Globus pallidus (tissue), 1 donor: Measurements from ENCODE around the gene SHMT2.

Source experiments
- DNase-seq: peaks from one replicate; pipeline ENCODE4 v3.0.0-alpha.2; 2015; ENCODE audit warnings: low spot score

The SHMT2 gene

GRCh38 chr12:57215065-57215464 lies 14.4 kb upstream of the SHMT2 start:
- DNase-seq: no peak

GRCh38 chr12:57215668-57216013 lies 13.9 kb upstream of the SHMT2 start:
- no peak for DNase-seq

DNA sequence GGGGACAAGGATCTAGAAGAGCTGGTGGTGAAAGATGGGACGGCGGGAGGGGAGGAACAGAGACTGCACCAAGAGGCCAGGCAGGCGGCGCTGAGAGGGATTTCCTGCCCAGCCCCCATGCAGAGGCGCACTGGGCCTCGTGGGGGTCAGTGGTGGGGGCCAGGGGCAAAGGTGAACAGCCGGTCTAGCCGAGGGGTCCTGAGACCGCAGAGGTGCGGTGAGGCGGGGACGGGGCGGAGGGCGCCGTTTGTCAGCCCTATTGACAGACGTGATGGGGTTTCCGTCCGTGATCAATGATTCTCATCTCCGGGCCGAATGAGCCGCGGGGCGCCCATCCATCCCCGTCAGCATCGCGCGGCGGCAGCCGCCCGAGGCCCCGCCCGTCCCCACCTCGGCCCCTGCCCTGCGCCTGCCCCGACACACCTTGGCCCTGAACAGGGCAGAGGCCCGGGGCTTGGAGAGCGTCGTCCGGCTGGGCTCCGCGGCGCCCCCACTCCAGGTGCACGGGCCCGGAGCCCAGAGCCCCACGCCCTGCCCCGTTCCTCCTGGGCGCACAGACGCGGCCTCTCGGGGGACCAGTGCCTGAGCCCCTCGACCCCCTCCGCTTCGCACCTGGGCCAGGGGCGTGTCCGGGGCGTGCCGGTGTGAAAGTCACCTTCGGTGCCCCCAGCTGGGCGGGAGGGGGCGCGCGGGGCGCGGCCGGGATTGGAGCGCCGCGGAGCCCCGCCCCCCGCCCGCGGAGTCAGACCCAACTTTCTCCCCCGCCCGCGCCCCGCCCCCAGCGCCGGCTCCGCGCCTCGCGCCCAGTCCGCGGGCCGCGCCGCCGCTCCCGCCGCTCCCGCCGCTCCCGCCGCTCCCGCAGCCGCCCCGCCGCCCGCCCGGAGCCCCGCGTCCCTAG lies 13.2 kb upstream of the SHMT2 start, which contains the start of gene NXPH4:
NXPH4 (plus strand) TSS at position 781 of the 898 bp plus-strand sequence. CDS start 176 bp downstream, outside the sequence.
- DNase-seq: no peak

- no peak for DNase-seq
Measured at GRCh38 chr12:57216921-57217879, 12.3 kb upstream of the SHMT2 start.

GRCh38 chr12:57218030-57218853 lies 11.3 kb upstream of the SHMT2 start:
- no peak for DNase-seq

GRCh38 chr12:57219205-57219992 lies 10.1 kb upstream of the SHMT2 start:
- no peak for DNase-seq

DNA sequence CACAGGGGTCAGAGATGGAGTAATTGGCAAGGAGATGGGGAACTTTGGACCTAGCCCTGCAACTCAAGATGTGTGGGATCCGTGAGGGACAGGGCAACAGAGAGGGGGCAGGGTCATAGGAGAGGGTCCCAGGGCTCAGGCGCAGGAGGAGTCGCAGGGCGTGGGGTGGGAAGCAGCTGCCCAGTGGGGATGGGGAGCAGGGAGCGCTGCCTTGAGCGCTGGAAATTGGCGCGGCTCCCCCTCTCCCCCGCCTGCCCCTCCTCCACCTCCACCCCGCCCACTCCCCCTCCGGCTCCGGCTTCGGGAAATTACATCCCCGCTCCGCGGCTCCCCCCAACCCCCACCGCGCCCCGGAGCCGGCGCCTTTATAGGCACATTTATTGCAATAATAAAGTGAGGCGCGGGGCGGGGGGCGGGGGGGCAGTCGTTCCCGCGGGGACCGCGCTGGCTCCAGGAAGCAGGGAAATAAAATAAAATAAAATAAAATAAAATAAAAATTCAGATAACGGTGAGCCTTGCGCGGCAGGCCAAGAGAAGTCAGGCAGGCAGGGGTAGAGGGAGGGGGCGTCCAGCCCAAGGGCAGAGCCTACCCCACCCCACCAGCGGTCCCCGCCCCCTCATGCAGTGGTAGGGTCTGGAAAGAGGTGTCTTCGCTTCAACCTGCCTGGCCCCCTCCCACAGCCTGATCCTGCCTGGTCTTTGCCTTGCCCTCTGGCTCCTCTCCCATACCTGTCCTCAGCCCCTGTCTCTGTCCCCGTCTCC lies 9.3 kb upstream of the SHMT2 start:
- no peak for DNase-seq

DNA sequence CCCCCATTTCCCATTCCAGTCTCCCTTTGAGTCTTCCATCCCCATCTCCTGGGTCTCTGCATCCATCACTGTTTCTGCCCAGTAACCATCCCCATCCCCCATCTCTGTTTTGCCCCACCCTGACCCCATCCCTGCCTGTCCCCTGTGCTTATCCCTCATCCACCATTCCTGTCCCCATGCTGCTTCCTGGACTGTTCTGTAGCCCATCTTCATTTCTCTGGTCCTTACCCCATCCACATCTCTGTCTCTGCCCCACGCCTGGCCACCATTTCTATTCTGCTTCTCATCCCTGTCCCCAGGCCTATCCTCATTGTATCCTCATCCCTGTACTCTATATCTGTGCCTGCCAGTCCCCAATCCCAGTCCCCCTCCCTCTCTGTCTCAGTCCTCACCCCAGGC lies 8.7 kb upstream of the SHMT2 start:
- no peak for DNase-seq

DNA sequence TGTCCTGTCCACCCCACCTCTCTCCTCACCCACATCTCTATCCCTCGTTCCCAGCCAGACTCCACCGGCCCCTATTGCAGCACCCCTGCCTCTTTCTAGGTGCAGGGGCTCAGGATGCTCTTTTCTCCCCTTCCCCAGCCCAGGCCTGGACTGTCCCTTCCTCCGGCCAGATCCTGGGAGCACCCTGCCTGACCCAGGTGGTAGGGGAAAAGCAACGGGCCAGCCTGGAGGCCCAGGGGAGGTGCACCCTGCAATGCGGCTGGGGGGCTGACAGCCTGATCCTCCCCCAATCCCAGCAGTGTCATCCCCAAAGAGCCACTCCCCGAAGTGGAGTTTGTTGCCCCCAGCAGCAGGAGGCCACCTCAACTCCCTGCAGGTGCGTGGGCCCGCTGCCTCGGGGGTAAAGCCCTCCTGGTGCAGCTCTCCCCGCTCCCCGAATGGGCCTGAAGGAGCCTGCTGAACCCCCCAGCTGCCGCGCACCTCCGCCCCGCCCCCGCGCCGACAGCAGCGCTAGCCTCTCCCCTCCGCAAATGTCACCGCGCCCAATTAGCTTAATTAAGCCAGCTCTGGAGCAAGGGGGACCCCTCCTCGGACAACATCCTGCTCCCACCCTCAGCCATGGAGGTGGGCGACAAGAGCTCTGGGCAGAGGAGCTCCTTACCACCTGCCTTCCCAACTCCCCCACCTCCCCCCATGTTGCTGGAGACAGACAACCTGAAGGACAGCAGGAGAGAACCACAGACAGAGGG lies 8.2 kb upstream of the SHMT2 start:
- DNase-seq: no peak

DNA sequence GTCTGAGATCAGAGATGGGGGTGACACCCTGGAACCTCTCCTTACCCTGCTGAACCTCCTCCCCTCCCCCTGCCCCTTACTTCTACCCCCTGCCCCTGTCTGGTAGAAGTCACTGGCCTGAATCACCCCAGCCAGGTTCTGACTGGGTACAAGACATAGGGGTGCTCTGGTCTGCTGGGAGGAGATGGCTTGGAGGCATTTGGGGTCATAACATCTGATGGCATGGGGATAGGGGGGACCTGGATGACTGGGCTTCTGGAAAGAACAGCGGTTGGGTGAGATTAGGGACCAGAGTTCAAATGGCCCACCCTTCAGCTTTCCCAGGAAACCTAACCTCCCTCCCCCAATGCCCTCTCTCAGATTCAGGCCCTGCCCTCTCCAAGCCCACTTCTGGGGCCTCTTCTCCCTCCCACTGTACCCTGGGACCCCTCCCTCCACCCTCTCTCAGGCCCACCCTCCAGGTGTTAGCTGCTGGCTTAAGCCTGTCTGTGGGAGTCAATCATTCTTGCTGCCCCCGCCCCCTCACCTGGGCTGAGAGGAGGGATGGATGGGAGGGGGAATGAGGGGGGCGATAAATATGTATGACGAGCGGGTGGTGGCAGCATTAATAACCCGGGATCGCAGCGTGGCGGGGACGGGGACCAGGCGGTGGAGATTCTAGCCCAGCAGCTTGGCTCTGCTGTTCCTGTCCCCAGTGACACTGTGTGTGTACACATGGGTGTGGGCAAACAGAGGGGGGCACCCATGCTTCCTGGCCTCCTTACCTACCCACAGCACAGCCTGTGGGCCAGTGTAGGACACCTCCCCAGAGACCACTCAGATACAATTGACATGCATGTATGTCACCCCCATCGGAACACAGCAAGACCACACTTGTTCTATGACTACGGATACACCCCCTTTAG lies 7.0 kb upstream of the SHMT2 start:
- no peak for DNase-seq

GRCh38 chr12:57223191-57224165 lies 6.0 kb upstream of the SHMT2 start:
- no peak for DNase-seq

- DNase-seq: no peak
Measured at GRCh38 chr12:57224278-57224972, 5.1 kb upstream of the SHMT2 start.

DNA sequence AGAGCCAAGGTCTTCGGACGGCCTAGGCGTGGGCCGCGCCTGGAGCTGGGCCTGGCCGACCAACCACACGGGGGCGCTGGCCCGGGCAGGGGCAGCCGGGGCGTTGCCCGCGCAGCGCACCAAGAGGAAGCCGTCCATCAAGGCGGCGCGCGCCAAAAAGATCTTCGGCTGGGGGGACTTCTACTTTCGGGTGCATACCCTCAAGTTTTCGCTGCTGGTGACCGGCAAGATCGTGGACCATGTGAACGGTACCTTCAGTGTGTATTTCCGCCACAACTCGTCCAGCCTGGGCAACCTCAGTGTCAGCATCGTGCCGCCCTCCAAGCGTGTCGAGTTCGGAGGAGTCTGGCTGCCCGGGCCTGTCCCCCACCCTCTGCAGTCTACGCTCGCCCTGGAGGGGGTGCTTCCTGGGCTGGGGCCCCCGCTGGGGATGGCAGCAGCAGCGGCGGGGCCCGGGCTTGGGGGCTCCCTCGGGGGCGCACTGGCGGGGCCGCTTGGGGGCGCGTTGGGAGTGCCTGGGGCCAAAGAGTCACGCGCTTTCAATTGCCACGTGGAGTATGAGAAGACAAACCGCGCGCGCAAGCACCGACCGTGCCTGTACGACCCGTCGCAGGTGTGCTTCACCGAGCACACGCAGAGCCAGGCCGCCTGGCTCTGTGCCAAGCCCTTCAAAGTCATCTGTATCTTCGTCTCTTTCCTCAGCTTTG lies 4.4 kb upstream of the SHMT2 start:
- no peak for DNase-seq

GRCh38 chr12:57225680-57226210 lies 3.8 kb upstream of the SHMT2 start:
- no peak for DNase-seq

DNA sequence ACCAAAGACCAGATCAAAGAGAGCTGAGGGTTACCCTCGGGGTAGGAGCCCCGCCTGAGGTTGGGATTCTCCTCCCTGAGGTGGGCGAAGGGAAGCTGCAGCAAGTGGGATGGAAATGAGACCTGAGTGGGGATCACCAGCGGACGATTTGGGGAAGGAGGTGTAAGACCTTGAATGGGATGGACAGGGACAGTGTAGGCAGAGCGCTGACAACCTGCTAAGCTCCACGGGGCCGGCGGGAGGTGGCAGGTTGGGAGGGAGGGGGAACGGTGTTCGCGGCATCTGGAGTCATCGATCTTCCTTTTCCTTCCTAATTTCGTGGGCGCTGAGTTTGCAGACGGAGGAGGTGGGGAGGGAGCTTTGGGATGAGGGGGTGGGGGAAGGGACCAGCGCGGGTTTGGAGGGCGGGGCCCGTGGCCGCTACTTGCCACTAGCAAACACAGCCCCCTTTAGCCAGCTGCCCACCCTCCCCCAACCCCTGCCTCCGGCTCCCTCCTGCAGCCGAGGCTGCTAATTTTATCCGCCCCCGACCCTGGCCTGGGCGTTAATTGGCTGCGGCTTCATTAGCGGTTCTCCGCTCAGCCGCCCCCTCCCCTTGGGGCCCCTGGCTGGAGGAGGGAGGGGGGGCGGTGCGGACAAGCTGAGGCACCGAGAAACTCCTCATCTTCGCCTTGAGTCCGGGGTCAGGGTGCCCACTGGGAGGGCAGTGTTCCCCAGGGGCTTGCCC lies 2.8 kb upstream of the SHMT2 start:
- DNase-seq: no peak
